GM12878 (cell line): Measurements from ENCODE around the gene KAT2A. TPM values are rescaled to one million over a fixed set of nuclear protein-coding genes. Genes with fewer than 3 reads are reported as not detected.

Experiments used
- CHD2 ChIP-seq: IDR thresholded peaks from 2 replicates; pipeline ENCODE4 v1.6.1; 2011; ENCODE audit warnings: low read depth, low read length, improper control_type of control experiment, borderline replicate concordance
- FOXK2 ChIP-seq: fragments of 450-650 bp; IDR thresholded peaks from 2 replicates; pipeline ENCODE4 v1.6.1; 2017; ENCODE audit warnings: mild to moderate bottlenecking, moderate library complexity
- TAF1 ChIP-seq: IDR thresholded peaks from 2 replicates; pipeline ENCODE4 v1.6.1; 2011; ENCODE audit warnings: mild to moderate bottlenecking, low read depth, low read length, borderline replicate concordance
- ZNF384 ChIP-seq: IDR thresholded peaks from 2 replicates; pipeline ENCODE4 v1.6.1; 2012; ENCODE audit warnings: low read depth, mild to moderate bottlenecking, low read length, improper control_type of control experiment, borderline replicate concordance
- polyA plus RNA-seq, 11 experiments: library from polyadenylated mRNA; depleted of rRNA in 4 of 11; unstranded in 6 of 11; stranded (reverse) in 5 of 11; fragments of >200 nt; fragmentation: Nextera tagmentation in 4 of 11; fragmentation: Illumina TruSeq in 1 of 11; extraction: Ambion mirVana in 4 of 11; extraction: Trizol in 1 of 11; gene quantifications; 1 replicate in 1 of 11; 2 replicates in 10 of 11; pipeline versions ENCODE4 v1.2.1 to v1.2.3, GENCODE V29; 2011 to 2016; ENCODE audit warnings: inconsistent platforms in 2 of 11, missing spikeins in 2 of 11, low read depth in 1 of 11
- total RNA-seq, 4 experiments: library from RNA; depleted of rRNA in 3 of 4; stranded (reverse); fragments of >200 nt in 3 of 4; fragmentation: Illumina TruSeq in 1 of 4; extraction: Trizol in 1 of 4; gene quantifications; 2 replicates each; pipeline versions ENCODE4 v1.2.1 to v1.2.3, GENCODE V29; 2013 to 2021
- TF ChIP-seq, protein P1 (sequence below): IDR thresholded peaks from 2 replicates; pipeline ENCODE4 v1.6.1; 2012; ENCODE audit warnings: improper control_type of control experiment, low read depth, low read length; ENCODE audit not compliant: insufficient replicate concordance
- TF ChIP-seq, protein P2 (sequence below): fragments of 450-650 bp; formaldehyde crosslinking; IDR thresholded peaks from 2 replicates; pipeline ENCODE4 v1.4.0; 2020; ENCODE audit warnings: mild to moderate bottlenecking, moderate library complexity
- TF ChIP-seq, protein P3 (sequence below): fragments of 450-650 bp; IDR thresholded peaks from 2 replicates; pipeline ENCODE4 v1.6.1; 2017; ENCODE audit warnings: mild to moderate bottlenecking, moderate library complexity

KAT2A gene
- total and polyA plus RNA-seq, 10 of the 15 experiments (the other 5 are each of a cell fraction or from before 2014, with no cell fraction given): 0.85 to 47.5 (median 14.6) TPM

DNA sequence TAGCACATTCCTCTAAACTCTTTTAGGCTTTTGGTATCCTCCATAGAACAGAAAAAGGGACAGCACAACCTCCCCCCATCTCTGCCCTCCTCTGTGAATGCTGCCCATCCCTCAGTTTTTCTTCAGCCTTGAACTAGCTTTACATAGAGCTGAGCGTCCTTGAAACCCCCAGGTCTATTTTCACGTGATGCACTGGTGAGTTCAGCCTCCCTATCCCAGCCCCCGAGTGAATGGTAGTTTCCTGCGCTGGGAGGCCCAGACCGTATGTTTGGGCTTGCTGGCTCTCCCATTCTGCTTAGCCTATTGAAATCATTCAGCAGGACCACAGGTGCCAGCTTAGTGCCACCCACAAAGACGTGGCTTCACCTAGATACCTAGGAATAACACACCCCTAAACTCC is 45.4 kb downstream of the KAT2A start (continued):
- TF ChIP-seq, protein P1, sequence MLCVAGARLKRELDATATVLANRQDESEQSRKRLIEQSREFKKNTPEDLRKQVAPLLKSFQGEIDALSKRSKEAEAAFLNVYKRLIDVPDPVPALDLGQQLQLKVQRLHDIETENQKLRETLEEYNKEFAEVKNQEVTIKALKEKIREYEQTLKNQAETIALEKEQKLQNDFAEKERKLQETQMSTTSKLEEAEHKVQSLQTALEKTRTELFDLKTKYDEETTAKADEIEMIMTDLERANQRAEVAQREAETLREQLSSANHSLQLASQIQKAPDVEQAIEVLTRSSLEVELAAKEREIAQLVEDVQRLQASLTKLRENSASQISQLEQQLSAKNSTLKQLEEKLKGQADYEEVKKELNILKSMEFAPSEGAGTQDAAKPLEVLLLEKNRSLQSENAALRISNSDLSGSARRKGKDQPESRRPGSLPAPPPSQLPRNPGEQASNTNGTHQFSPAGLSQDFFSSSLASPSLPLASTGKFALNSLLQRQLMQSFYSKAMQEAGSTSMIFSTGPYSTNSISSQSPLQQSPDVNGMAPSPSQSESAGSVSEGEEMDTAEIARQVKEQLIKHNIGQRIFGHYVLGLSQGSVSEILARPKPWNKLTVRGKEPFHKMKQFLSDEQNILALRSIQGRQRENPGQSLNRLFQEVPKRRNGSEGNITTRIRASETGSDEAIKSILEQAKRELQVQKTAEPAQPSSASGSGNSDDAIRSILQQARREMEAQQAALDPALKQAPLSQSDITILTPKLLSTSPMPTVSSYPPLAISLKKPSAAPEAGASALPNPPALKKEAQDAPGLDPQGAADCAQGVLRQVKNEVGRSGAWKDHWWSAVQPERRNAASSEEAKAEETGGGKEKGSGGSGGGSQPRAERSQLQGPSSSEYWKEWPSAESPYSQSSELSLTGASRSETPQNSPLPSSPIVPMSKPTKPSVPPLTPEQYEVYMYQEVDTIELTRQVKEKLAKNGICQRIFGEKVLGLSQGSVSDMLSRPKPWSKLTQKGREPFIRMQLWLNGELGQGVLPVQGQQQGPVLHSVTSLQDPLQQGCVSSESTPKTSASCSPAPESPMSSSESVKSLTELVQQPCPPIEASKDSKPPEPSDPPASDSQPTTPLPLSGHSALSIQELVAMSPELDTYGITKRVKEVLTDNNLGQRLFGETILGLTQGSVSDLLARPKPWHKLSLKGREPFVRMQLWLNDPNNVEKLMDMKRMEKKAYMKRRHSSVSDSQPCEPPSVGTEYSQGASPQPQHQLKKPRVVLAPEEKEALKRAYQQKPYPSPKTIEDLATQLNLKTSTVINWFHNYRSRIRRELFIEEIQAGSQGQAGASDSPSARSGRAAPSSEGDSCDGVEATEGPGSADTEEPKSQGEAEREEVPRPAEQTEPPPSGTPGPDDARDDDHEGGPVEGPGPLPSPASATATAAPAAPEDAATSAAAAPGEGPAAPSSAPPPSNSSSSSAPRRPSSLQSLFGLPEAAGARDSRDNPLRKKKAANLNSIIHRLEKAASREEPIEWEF: no peak
- TF ChIP-seq, protein P2, sequence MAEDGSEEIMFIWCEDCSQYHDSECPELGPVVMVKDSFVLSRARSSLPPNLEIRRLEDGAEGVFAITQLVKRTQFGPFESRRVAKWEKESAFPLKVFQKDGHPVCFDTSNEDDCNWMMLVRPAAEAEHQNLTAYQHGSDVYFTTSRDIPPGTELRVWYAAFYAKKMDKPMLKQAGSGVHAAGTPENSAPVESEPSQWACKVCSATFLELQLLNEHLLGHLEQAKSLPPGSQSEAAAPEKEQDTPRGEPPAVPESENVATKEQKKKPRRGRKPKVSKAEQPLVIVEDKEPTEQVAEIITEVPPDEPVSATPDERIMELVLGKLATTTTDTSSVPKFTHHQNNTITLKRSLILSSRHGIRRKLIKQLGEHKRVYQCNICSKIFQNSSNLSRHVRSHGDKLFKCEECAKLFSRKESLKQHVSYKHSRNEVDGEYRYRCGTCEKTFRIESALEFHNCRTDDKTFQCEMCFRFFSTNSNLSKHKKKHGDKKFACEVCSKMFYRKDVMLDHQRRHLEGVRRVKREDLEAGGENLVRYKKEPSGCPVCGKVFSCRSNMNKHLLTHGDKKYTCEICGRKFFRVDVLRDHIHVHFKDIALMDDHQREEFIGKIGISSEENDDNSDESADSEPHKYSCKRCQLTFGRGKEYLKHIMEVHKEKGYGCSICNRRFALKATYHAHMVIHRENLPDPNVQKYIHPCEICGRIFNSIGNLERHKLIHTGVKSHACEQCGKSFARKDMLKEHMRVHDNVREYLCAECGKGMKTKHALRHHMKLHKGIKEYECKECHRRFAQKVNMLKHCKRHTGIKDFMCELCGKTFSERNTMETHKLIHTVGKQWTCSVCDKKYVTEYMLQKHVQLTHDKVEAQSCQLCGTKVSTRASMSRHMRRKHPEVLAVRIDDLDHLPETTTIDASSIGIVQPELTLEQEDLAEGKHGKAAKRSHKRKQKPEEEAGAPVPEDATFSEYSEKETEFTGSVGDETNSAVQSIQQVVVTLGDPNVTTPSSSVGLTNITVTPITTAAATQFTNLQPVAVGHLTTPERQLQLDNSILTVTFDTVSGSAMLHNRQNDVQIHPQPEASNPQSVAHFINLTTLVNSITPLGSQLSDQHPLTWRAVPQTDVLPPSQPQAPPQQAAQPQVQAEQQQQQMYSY (CRISPR knock-in tag): no peak
- TF ChIP-seq CHD2: no peak
- no peak for TF ChIP-seq TAF1
- no peak for TF ChIP-seq ZNF384
- TF ChIP-seq, protein P3, sequence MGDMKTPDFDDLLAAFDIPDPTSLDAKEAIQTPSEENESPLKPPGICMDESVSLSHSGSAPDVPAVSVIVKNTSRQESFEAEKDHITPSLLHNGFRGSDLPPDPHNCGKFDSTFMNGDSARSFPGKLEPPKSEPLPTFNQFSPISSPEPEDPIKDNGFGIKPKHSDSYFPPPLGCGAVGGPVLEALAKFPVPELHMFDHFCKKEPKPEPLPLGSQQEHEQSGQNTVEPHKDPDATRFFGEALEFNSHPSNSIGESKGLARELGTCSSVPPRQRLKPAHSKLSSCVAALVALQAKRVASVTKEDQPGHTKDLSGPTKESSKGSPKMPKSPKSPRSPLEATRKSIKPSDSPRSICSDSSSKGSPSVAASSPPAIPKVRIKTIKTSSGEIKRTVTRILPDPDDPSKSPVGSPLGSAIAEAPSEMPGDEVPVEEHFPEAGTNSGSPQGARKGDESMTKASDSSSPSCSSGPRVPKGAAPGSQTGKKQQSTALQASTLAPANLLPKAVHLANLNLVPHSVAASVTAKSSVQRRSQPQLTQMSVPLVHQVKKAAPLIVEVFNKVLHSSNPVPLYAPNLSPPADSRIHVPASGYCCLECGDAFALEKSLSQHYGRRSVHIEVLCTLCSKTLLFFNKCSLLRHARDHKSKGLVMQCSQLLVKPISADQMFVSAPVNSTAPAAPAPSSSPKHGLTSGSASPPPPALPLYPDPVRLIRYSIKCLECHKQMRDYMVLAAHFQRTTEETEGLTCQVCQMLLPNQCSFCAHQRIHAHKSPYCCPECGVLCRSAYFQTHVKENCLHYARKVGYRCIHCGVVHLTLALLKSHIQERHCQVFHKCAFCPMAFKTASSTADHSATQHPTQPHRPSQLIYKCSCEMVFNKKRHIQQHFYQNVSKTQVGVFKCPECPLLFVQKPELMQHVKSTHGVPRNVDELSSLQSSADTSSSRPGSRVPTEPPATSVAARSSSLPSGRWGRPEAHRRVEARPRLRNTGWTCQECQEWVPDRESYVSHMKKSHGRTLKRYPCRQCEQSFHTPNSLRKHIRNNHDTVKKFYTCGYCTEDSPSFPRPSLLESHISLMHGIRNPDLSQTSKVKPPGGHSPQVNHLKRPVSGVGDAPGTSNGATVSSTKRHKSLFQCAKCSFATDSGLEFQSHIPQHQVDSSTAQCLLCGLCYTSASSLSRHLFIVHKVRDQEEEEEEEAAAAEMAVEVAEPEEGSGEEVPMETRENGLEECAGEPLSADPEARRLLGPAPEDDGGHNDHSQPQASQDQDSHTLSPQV: no peak
- TF ChIP-seq FOXK2: no peak
